AG08396 (cell line): Measurements from ENCODE around the gene ADI1.
A peak's percentile ranks its signal among the peaks of the same experiment; 100 is the strongest.
"Not testable (repeated sequence)": the region's sequence is repeated elsewhere in the genome, so short reads cannot be mapped to it uniquely, and the experiment has no call there.

ENCODE experiments used
- DNase-seq: peaks from one replicate; pipeline ENCODE4 v3.0.0; 2012; ENCODE audit warnings: low spot score, mixed read lengths

ADI1 gene

GRCh38 chr2:3463186-3463835, 56.0 kb downstream of the ADI1 start:
- no peak for DNase-seq

GRCh38 chr2:3462493-3463104, 56.7 kb downstream of the ADI1 start:
- DNase-seq, result no peak

GRCh38 chr2:3461801-3462492, 57.4 kb downstream of the ADI1 start:
- peak; percentile 82 for DNase-seq

GRCh38 chr2:3460831-3461800, 58.2 kb downstream of the ADI1 start:
- no peak for DNase-seq

- DNase-seq, result no peak
Measured at GRCh38 chr2:3460156-3460555, 59.2 kb downstream of the ADI1 start.

- DNase-seq, result no peak
Measured at GRCh38 chr2:3459185-3460015, 59.9 kb downstream of the ADI1 start.

- DNase-seq, result no peak
Measured at GRCh38 chr2:3458396-3459184, 60.7 kb downstream of the ADI1 start.

GRCh38 chr2:3457524-3458395, 61.6 kb downstream of the ADI1 start:
- DNase-seq, result no peak

- DNase-seq, result no peak
Measured at GRCh38 chr2:3456125-3456524, 63.2 kb downstream of the ADI1 start.

GRCh38 chr2:3454802-3455201, 64.5 kb downstream of the ADI1 start:
- no peak for DNase-seq

- DNase-seq, result not testable (repeated sequence)
Measured at GRCh38 chr2:3454005-3454404, 65.3 kb downstream of the ADI1 start.

- no peak for DNase-seq
Measured at GRCh38 chr2:3453190-3453999, 65.9 kb downstream of the ADI1 start.

GRCh38 chr2:3451926-3452671, 67.2 kb downstream of the ADI1 start:
- no peak for DNase-seq

GRCh38 chr2:3451169-3451568, 68.2 kb downstream of the ADI1 start:
- DNase-seq, result no peak

GRCh38 chr2:3450385-3451010, 68.8 kb downstream of the ADI1 start:
- DNase-seq, result no peak

- DNase-seq, result no peak
Measured at GRCh38 chr2:3449936-3450335, 69.4 kb downstream of the ADI1 start.

- no peak for DNase-seq
Measured at GRCh38 chr2:3449086-3449485, 70.2 kb downstream of the ADI1 start.
